Regular cardiac myocyte (primary cell): Measurements from ENCODE around the gene CLC. TPM values are rescaled to one million over a fixed set of nuclear protein-coding genes. Genes with fewer than 3 reads are reported as not detected.

Source experiments
- total RNA-seq: library from RNA; depleted of rRNA; stranded (reverse); fragments of >200 nt; gene quantifications from 2 replicates; pipeline ENCODE4 v1.2.3, GENCODE V29; 2014

Gene CLC
- total RNA-seq, result not detected in 2 replicates

DNA sequence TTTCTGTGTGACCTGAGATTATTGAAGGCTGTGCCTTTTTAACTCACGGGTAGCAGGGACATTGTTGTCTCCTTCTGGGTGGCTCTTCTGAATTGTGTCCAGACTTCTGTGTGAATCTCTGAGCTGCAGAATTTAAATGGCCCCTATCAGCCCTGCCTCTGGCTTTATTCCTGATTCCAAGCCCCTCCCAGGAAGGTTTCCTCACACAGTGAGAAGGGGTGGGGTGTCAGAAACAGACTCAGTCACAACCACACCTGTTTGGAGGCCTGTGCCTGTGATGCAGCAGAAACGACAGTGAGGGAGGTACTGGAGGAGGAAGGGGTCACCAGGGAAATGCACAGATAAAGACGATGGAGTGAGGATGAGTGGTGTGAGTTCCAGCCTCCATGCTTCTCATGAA, at the start of gene CLC:
CLC (minus strand) TSS at position 139 of the 400 bp plus-strand sequence; CDS start at position 62, 77 bp downstream.

DNA sequence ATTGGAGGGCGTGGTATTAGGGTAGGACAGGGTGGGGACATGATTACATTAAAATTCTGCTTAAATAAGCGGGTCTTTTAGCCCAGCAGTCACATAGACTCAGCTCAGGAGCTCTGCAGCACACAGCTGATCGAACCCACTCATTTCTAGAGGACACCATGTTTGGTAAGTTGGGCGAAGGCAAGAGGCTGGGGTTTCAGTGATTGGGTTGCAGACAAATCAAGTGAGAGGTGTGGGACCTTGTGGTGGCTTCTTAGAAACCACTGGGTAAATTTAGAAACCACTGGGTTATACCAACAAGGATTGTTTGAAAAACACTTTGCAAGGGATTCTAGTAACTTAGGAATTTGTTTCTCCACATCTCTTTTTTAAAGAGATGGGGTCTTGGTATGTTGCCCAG, 40.9 kb upstream of the CLC start, which contains the start of gene LEUTX:
LEUTX (plus strand) TSS at position 92 of the 400 bp plus-strand sequence; CDS start at position 159, 67 bp downstream.

DNA sequence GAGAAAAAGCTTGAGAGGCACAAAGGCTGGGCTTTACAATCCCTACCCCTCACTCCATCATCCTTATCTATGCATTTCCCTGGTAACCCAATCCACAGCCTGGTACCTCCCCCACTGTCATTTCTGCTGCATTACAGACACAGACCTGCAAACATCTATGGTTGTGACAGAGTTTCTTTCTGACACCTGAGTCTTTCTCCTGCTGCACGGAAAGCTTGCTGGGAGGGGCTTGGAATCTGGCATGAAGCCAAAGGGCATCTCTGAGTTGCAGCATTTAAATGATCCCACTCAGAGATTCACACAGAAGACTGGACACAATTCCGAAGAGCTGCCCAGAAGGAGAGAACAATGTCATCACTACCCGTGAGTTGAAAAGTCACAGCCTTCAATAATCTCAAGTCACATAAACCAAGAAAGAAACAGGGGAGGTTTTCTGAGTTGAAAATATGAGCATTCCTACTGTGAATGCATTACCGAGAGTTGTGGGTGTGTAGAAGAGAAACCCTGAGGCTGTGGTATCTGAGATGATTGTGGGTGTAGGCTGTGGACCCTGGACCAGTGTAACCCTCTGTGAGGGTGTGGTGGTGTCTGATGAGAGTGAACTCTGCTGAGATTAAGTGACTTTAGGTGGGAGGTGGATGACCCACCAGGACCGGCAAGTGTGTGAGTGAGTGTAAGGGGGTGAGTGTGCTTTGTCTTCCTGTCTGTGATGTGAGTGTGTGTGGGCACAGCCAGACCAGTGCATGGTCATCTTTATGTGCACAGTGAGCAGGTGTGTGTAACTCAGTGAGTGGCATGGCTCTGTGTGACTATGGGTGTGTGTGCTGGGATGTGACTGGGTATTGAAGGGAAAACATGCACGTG, 33.4 kb downstream of the CLC start, which contains the start of gene LGALS14:
LGALS14 (plus strand) TSS at position 301 of the 864 bp plus-strand sequence; CDS start at position 349, 48 bp downstream.

Other genes starting within 250 kb of the CLC start
- gene DLL3, start 239.1 kb downstream of the CLC start, total RNA-seq, result under 0.01 and 0.19 TPM in 2 replicates
- gene SELENOV, start 222.9 kb downstream of the CLC start, total RNA-seq, result not detected in 2 replicates
- gene EID2B, start 205.2 kb downstream of the CLC start, total RNA-seq, result 2.8 and 4.2 TPM in 2 replicates
- 7.9 and 16.9 TPM in 2 replicates for gene EID2, start 197.9 kb downstream of the CLC start, total RNA-seq
- not detected in 2 replicates for gene LGALS13, start 135.5 kb downstream of the CLC start, total RNA-seq
- not detected in 2 replicates for gene LGALS16, start 82.1 kb downstream of the CLC start, total RNA-seq
- not detected in 2 replicates for gene LGALS14, start 33.5 kb downstream of the CLC start, total RNA-seq
- not detected in 2 replicates for gene LEUTX, start 40.8 kb upstream of the CLC start, total RNA-seq
- 5.0 and 8.2 TPM in 2 replicates for gene DYRK1B, start 96.1 kb upstream of the CLC start, total RNA-seq
- 85.4 and 227 TPM in 2 replicates for gene FBL, start 108.3 kb upstream of the CLC start, total RNA-seq
- 0.38 and 0.85 TPM in 2 replicates for gene FCGBP, start 196.6 kb upstream of the CLC start, total RNA-seq
- gene PSMC4, start 233.1 kb upstream of the CLC start, total RNA-seq, result 76.7 and 176 TPM in 2 replicates